K562 (cell line): ENCODE measurements around the gene SLC3A2. TPM values are rescaled to one million over a fixed set of nuclear protein-coding genes. Genes with fewer than 3 reads are reported as not detected.

Experiments
- FOXM1 ChIP-seq, 2 experiments: fragments of 450-650 bp in 1 of 2; sonication (generic) in 1 of 2; formaldehyde crosslinking in 1 of 2; IDR thresholded peaks; 2 replicates each; pipeline versions ENCODE4 v1.6.1 to v1.9.0; 2017 to 2022; ENCODE audit warnings: low read depth in 2 of 2, mild to moderate bottlenecking in 2 of 2, missing genetic modification reagents in 1 of 2, moderate library complexity in 1 of 2
- PKNOX1 ChIP-seq: fragments of 450-650 bp; IDR thresholded peaks from 2 replicates; pipeline ENCODE4 v1.6.1; 2016
- RCOR1 ChIP-seq, 2 experiments: IDR thresholded peaks; 2 replicates each; pipeline ENCODE4 v1.6.1; 2012; ENCODE audit warnings: low read depth in 2 of 2, low read length in 2 of 2, borderline replicate concordance in 1 of 2, improper control_type of control experiment in 1 of 2
- USF1 ChIP-seq: sonication (generic); formaldehyde crosslinking; IDR thresholded peaks from 2 replicates; pipeline ENCODE4 v1.9.0; 2022; ENCODE audit warnings: mild to moderate bottlenecking, missing genetic modification reagents
- ZNF655 ChIP-seq: fragments of 250-450 bp; sonication (Bioruptor Pico); IDR thresholded peaks from 2 replicates; pipeline ENCODE4 v1.5.0; 2021
- polyA plus RNA-seq, 8 experiments: library from polyadenylated mRNA; depleted of rRNA in 4 of 8; stranded (reverse) in 5 of 8; unstranded in 3 of 8; fragments of >200 nt; fragmentation: Nextera tagmentation in 2 of 8; fragmentation: Illumina TruSeq in 1 of 8; extraction: Ambion mirVana in 2 of 8; extraction: Trizol in 1 of 8; gene quantifications; 2 replicates each; pipeline versions ENCODE4 v1.2.1 to v1.2.3, GENCODE V29; 2011 to 2014; ENCODE audit warnings: inconsistent platforms in 1 of 8, missing spikeins in 1 of 8
- total RNA-seq, 7 experiments: library from RNA; depleted of rRNA in 6 of 7; stranded (reverse); fragments of >200 nt in 6 of 7; fragmentation: Illumina TruSeq in 2 of 7; extraction: Trizol in 2 of 7; gene quantifications; 2 replicates each; pipeline versions ENCODE4 v1.2.1 to v1.2.3, GENCODE V29; 2011 to 2021; ENCODE audit warnings: low replicate concordance in 1 of 7
- TF ChIP-seq, protein P1 (sequence below), 2 experiments: fragments of 450-650 bp in 1 of 2; sonication (generic) in 1 of 2; formaldehyde crosslinking; conservative IDR thresholded peaks; 2 replicates each; pipeline versions ENCODE4 v1.4.0 to v1.8.1; 2020 to 2022; ENCODE audit warnings: mild to moderate bottlenecking in 1 of 2, missing genetic modification reagents in 1 of 2
- TF ChIP-seq, protein P2 (sequence below): fragments of 450-650 bp; IDR thresholded peaks from 2 replicates; pipeline ENCODE4 v1.6.1; 2016; ENCODE audit warnings: low read depth
- TF ChIP-seq, protein P3 (sequence below), 2 experiments: IDR thresholded peaks in 1 of 2; conservative IDR thresholded peaks in 1 of 2; 2 replicates each; pipeline ENCODE4 v1.6.1; 2016; ENCODE audit warnings: low read depth in 2 of 2, mild to moderate bottlenecking in 1 of 2, missing compliant biosample characterization in 1 of 2, missing genetic modification characterization in 1 of 2, moderate library complexity in 1 of 2

Gene SLC3A2
- total and polyA plus RNA-seq, 9 of the 15 experiments (the other 6 are each of a cell fraction or from before 2014, with no cell fraction given): 20.0 to 296 (median 214) TPM

DNA sequence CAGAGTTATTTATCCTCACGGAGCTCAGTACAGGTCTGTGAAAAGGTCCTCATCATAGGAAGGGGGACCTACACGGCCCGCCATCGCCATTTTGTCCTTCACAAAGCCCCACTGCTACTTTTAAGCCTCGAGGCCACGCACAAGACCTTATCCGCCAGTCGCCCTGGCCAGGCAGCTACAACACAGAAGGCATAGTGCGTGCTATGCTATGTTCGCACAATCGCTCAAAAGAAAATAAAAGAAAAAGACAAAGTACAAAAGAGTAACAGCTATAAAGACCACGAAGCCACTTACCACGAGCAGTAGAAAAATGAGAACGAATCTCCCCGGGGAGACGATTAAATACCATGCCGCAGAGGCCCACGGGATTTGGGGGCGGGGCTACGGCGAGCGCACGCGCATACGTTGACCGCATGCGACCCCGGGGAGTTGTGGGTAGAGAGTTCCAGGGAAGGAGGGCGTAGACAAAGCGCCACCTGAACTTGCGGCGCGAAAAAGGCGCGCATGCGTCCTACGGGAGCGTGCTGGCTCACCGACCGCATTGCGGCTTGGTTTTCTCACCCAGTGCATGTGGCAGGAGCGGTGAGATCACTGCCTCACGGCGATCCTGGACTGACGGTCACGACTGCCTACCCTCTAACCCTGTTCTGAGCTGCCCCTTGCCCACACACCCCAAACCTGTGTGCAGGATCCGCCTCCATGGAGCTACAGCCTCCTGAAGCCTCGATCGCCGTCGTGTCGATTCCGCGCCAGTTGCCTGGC, 24.9 kb upstream of the SLC3A2 start (continued):
- TF ChIP-seq, protein P1, sequence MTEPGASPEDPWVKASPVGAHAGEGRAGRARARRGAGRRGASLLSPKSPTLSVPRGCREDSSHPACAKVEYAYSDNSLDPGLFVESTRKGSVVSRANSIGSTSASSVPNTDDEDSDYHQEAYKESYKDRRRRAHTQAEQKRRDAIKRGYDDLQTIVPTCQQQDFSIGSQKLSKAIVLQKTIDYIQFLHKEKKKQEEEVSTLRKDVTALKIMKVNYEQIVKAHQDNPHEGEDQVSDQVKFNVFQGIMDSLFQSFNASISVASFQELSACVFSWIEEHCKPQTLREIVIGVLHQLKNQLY (CRISPR knock-in tag; conservative IDR thresholded peaks at IDR 0.05): no peak
- TF ChIP-seq, protein P2, sequence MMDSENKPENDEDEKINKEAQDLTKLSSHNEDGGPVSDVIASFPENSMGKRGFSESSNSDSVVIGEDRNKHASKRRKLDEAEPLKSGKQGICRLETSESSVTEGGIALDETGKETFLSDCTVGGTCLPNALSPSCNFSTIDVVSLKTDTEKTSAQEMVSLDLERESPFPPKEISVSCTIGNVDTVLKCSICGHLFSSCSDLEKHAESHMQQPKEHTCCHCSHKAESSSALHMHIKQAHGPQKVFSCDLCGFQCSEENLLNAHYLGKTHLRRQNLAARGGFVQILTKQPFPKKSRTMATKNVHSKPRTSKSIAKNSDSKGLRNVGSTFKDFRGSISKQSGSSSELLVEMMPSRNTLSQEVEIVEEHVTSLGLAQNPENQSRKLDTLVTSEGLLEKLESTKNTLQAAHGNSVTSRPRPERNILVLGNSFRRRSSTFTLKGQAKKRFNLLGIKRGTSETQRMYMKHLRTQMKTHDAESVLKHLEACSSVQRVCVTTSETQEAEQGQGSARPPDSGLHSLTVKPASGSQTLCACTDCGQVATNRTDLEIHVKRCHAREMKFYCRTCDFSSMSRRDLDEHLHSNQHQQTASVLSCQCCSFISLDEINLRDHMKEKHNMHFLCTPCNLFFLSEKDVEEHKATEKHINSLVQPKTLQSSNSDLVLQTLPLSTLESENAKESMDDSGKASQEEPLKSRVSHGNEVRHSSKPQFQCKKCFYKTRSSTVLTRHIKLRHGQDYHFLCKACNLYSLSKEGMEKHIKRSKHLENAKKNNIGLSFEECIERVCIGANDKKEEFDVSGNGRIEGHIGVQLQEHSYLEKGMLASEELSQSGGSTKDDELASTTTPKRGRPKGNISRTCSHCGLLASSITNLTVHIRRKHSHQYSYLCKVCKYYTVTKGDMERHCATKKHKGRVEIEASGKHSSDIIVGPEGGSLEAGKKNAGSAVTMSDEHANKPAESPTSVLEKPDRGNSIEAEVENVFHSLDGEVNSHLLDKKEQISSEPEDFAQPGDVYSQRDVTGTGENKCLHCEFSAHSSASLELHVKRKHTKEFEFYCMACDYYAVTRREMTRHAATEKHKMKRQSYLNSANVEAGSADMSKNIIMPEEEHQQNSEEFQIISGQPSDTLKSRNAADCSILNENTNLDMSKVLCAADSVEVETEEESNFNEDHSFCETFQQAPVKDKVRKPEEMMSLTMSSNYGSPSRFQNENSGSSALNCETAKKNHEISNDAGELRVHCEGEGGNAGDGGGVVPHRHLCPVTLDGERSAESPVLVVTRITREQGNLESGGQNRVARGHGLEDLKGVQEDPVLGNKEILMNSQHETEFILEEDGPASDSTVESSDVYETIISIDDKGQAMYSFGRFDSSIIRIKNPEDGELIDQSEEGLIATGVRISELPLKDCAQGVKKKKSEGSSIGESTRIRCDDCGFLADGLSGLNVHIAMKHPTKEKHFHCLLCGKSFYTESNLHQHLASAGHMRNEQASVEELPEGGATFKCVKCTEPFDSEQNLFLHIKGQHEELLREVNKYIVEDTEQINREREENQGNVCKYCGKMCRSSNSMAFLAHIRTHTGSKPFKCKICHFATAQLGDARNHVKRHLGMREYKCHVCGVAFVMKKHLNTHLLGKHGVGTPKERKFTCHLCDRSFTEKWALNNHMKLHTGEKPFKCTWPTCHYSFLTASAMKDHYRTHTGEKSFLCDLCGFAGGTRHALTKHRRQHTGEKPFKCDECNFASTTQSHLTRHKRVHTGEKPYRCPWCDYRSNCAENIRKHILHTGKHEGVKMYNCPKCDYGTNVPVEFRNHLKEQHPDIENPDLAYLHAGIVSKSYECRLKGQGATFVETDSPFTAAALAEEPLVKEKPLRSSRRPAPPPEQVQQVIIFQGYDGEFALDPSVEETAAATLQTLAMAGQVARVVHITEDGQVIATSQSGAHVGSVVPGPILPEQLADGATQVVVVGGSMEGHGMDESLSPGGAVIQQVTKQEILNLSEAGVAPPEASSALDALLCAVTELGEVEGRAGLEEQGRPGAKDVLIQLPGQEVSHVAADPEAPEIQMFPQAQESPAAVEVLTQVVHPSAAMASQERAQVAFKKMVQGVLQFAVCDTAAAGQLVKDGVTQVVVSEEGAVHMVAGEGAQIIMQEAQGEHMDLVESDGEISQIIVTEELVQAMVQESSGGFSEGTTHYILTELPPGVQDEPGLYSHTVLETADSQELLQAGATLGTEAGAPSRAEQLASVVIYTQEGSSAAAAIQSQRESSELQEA: peak; percentile 62; the same call in 1 of the 2 replicates
- TF ChIP-seq ZNF655 (CRISPR knock-in tag): 0 out of 2 replicates have a peak, but pooled peaks have one; percentile 39
- TF ChIP-seq PKNOX1: peak; percentile 35; the same call in 1 of the 2 replicates
- TF ChIP-seq FOXM1 (IDR thresholded peaks at IDR 0.05; ENCODE audit: low read depth): 0 out of 2 replicates have a peak, but pooled peaks have one; percentile 41
- peak; percentile 91; the same call in 1 of the 2 replicates for TF ChIP-seq FOXM1 (CRISPR knock-in tag; IDR thresholded peaks at IDR 0.05; ENCODE audit: low read depth)
- TF ChIP-seq USF1: peak; percentile 72; the same call in 1 of the 2 replicates
- TF ChIP-seq RCOR1 (IDR thresholded peaks at IDR 0.05; ENCODE audit: borderline replicate concordance in 1 of 2, low read depth in 2 of 2, low read length in 2 of 2): 0 out of 4 replicates have a peak, but pooled peaks of 1 of the 2 experiments have one; percentile 14
- TF ChIP-seq, protein P3, sequence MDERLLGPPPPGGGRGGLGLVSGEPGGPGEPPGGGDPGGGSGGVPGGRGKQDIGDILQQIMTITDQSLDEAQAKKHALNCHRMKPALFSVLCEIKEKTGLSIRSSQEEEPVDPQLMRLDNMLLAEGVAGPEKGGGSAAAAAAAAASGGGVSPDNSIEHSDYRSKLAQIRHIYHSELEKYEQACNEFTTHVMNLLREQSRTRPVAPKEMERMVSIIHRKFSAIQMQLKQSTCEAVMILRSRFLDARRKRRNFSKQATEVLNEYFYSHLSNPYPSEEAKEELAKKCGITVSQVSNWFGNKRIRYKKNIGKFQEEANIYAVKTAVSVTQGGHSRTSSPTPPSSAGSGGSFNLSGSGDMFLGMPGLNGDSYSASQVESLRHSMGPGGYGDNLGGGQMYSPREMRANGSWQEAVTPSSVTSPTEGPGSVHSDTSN (CRISPR knock-in tag; IDR thresholded peaks at IDR 0.05; ENCODE audit: low read depth): no peak
- TF ChIP-seq, protein P3 (tag; conservative IDR thresholded peaks at IDR 0.05; ENCODE audit: low read depth): no peak
